SH-SY5Y (cell line): ENCODE data around the gene C5orf58.

ENCODE experiments used
- GATA2 ChIP-seq: IDR thresholded peaks from 2 replicates; pipeline ENCODE4 v1.6.1; 2011; ENCODE audit warnings: mild to moderate bottlenecking, low read depth, low read length
- GATA3 ChIP-seq: IDR thresholded peaks from 2 replicates; pipeline ENCODE4 v1.6.1; 2011; ENCODE audit warnings: low read depth, mild to moderate bottlenecking, low read length, moderate library complexity

- TF ChIP-seq GATA3 = no peak
- TF ChIP-seq GATA2 = 0 out of 2 replicates have a peak, but pooled peaks have one; percentile 33
Observed at GRCh38 chr5:170279459-170279817, 46.7 kb downstream of the C5orf58 start.
